Bronchial epithelial cell (primary cell): Measurements from ENCODE around the gene KCNQ1OT1. TPM values are rescaled to one million over a fixed set of nuclear protein-coding genes. Genes with fewer than 3 reads are reported as not detected.

ENCODE experiments used
- DNase-seq: peaks from one replicate; pipeline ENCODE4 v3.0.0-alpha.2; 2010; ENCODE audit warnings: low read depth
- FAIRE-seq: peaks from 2 replicates; lab custom pipeline; 2011; peaks lifted over from hg19 to GRCh38; lab: Jason Lieb, UNC
- H3K27me3 ChIP-seq: 2 replicates; pipeline ENCODE4 v1.5.1; 2011; ENCODE audit warnings: low read length; ENCODE audit not compliant: control insufficient read depth, insufficient read depth
- H3K36me3 ChIP-seq: 2 replicates; pipeline ENCODE4 v1.5.1; 2011; ENCODE audit warnings: low read length; ENCODE audit not compliant: control insufficient read depth, insufficient read depth
- H3K4me3 ChIP-seq: 2 replicates; pipeline ENCODE4 v1.5.1; 2011; ENCODE audit warnings: mild to moderate bottlenecking, low read depth, low read length, control low read depth
- CTCF ChIP-seq: IDR thresholded peaks from 2 replicates; pipeline ENCODE4 v1.5.1; 2011; ENCODE audit warnings: mild to moderate bottlenecking, moderate library complexity, low read length, control low read depth, inconsistent platforms; ENCODE audit not compliant: insufficient read depth, severe bottlenecking
- total RNA-seq: library from RNA; depleted of rRNA; stranded (reverse); fragments of >200 nt; gene quantifications from 2 replicates; pipeline ENCODE4 v1.2.1, GENCODE V29; 2014

KCNQ1OT1 gene
- total RNA-seq, 1 donor from 2014 or later: 0.53 TPM

DNA sequence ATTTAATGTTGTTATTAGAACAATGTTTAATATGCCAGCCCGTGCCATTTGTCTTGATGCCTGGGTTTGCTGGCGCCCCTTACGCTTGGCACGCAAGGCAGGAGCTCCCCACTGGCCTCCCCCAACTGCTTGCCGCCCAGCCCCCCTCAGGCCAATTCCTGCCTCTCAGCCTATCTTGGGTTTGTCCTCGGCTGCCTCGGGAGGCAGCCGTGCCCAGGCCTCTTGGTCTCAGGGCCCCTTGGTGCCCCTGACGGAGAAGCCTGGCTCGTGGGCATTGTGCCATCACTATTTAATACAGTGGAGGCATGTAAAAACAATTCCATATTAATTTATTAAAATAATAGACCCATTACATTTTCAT, 119.8 kb downstream of the KCNQ1OT1 start:
- H3K4me3 ChIP-seq: no peak overlapping the region
- H3K36me3 ChIP-seq: no peaks in the 10 kb centered on the region
- no peak for TF ChIP-seq CTCF
- FAIRE-seq (no peak), DNase-seq (no peak)
- H3K27me3 ChIP-seq: no peaks in the 10 kb centered on the region

DNA sequence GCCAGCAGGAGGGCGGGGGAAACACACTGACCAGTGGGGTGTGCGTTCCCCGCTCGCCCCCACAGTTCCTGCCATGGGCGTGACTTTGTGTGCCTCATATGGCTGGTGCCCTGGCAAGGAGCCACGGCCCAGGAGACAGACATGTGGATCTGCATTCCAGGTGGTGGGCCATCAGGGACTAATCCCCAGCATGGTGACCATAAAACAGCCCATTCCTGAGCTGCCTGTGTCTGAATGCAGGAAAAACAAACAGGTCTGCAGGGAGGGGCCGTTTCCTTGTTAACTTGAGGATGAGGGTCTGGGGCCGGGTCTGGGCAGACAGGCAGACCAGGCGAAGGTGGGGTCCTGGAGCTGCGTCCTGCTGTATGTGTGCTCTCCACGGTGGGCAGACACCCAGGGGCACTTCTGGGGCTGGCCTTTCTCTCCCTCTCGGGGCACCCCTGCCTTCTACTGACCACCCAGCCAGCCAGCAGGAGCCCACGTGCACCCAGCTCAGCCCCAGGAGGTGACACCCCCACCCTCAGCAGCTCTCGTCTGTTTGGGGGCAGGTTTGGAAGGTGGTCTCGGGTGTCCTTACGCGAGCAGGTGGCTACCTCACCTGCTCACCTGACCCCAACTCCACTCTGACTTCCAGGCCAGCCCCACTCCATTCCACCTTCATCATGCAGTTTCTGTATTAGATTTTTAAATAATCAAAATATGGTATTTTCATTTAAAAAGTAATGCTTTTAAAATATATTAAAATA, 120.3 kb downstream of the KCNQ1OT1 start:
- no peaks in the 10 kb centered on the region for H3K27me3 ChIP-seq
- H3K4me3 ChIP-seq: no peak overlapping the region
- FAIRE-seq (no peak), DNase-seq (no peak)
- TF ChIP-seq CTCF: no peak
- H3K36me3 ChIP-seq: no peaks in the 10 kb centered on the region

DNA sequence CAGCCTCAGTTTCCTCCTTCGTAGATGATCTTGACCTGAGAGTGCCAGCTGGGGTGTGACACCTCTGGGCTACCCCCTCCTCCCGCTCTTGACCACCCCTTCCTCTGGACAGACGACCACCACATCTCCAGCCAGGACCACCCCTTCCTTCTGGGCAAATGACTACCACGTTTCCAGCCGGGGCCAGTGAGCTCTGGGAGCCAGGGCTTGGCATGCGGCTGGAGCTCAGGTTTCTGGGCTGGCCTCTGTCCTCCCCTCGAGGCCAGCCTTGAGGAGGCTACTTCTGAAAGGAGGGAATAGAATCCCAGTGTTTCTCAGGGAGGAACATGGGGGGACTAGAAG, 120.9 kb downstream of the KCNQ1OT1 start:
- DNase-seq: no peak
- no peaks in the 10 kb centered on the region for H3K36me3 ChIP-seq
- H3K27me3 ChIP-seq: no peaks in the 10 kb centered on the region
- no peak for FAIRE-seq
- no peak overlapping the region for H3K4me3 ChIP-seq
- no peak for TF ChIP-seq CTCF

GRCh38 chr11:2577991-2578928, 121.5 kb downstream of the KCNQ1OT1 start:
- Histone ChIP-seq H3K27me3 (no peaks in the 10 kb centered on the region), H3K36me3 (no peaks in the 10 kb centered on the region), H3K4me3 (no peak overlapping the region)
- no peak for TF ChIP-seq CTCF
- FAIRE-seq (no peak), DNase-seq (no peak)

GRCh38 chr11:2577031-2577990, 122.5 kb downstream of the KCNQ1OT1 start:
- H3K27me3 ChIP-seq: no peaks in the 10 kb centered on the region
- H3K4me3 ChIP-seq: no peak overlapping the region
- no peak for TF ChIP-seq CTCF
- no peaks in the 10 kb centered on the region for H3K36me3 ChIP-seq
- no peak for FAIRE-seq
- DNase-seq: no peak
